GM12892 (cell line): ENCODE data around the gene TIMM22.

Experiments used
- DNase-seq: peaks from one replicate; pipeline ENCODE4 v3.0.0; 2011; ENCODE audit not compliant: insufficient read length
- FAIRE-seq: peaks from 2 replicates; lab custom pipeline; 2011; peaks lifted over from hg19 to GRCh38; lab: Jason Lieb, UNC
- POLR2A ChIP-seq: IDR thresholded peaks from 2 replicates; pipeline ENCODE4 v1.6.1; 2011; ENCODE audit warnings: low read depth, low read length, control low read depth
- POLR2AphosphoS5 ChIP-seq: IDR thresholded peaks from 2 replicates; pipeline ENCODE4 v1.6.1; 2011; ENCODE audit warnings: low read depth, low read length, control low read depth
- TAF1 ChIP-seq: IDR thresholded peaks from 2 replicates; pipeline ENCODE4 v1.6.1; 2011; ENCODE audit warnings: low read depth, mild to moderate bottlenecking, control low read depth, low read length, borderline replicate concordance

The TIMM22 gene

DNA sequence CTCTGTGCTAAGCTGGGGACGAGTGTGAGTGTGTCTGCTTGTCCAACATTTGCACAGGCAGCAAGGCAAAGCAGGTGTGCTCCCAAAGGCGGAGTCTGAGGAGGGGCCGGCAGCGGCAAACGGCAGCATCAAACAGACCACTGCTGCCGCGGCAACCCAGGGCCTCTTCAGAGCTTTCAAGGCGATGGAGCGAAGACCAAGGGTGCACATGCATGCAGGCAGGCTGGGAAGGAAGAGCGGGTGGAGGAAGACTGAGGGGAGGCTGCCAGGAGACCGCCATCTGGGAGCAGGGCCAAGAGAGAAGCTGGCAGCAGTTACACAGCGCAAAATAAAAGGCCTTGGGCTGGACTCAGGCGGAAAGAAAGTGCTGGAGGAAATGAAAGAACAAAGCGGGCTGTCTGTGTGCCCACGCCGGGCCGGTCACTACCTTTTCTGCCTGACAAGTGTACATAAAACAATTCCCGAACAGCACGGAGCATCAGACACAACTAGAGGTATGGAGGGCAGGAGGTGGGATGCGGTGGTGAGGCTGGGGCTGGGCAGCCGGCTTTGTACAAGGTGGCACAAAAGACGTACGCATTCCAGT is 8.5 kb downstream of the TIMM22 start:
- DNase-seq (no peak), FAIRE-seq (no peak)
- no peak for TF ChIP-seq POLR2A

DNA sequence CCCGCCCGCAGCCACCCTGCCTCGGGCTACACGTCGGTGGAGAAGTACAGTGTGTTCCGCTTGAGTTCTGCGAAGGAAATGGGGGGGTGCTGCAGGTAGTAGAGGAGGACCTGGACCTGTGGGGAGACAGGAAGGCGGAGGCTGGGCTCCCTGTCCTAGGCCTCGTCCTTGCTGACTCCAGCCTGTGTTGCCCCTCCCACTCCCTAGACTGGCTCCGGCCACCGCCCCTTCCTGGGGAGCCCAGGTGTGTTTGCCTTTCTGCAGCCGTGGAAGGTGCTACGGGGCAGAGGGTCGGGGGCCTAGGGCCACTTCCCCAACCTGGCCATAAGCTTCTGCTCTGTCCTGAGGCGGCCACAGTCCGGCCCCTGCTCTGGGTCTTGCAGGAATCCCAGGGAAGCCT is 9.1 kb downstream of the TIMM22 start:
- no peak for FAIRE-seq
- DNase-seq, result no peak
- TF ChIP-seq POLR2AphosphoS5 (no peak), TAF1 (no peak), POLR2A (no peak)

GRCh38 chr17:1007310-1008007 is 10.5 kb downstream of the TIMM22 start:
- FAIRE-seq (no peak), DNase-seq (no peak)
- TF ChIP-seq POLR2A, result no peak
- no peak for TF ChIP-seq POLR2AphosphoS5
- no peak for TF ChIP-seq TAF1

GRCh38 chr17:1008008-1008761 is 11.3 kb downstream of the TIMM22 start:
- no peak for FAIRE-seq
- no peak for TF ChIP-seq POLR2AphosphoS5
- no peak for TF ChIP-seq TAF1
- TF ChIP-seq POLR2A, result no peak
- no peak for DNase-seq

DNA sequence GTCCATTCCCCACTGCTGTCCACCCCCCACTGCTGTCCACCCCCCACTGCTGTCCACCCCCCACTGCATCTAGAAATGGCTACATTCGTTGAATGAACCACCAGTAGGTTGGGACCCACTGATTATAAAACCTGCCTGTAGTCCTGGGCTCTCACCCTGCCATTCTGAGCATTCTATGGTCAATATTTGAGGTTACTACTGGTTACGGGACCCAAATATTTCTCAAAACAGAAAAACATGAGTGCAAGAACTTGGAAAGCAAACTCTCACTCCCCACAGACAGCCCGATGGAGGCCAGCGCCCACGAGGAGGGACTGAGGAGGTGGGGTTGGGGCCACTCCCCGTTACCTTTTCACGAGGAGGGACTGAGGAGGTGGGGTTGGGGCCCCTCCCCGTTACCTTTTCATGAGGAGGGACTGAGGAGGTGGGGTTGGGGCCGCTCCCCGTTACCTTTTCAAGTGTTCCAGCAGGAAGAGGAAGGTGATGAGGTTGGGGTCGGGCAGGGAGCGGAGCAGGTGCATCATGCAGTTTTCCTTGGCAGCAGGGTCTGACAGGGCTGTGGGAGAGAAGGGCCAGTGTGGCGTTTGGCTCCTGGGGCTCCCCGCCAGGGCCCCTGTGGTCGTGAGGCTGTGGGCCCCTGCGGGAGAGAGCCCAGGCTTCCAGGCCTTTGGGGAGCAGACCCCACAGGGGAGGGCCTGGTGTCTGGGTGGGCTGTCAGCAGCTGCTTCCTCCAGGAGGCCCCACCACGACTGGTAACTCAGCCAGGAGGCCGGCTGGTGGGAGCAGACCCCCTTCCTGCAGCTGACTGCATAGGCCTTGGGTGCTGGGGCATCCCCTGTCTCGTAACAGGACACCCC is 12.5 kb downstream of the TIMM22 start:
- DNase-seq (no peak), FAIRE-seq (no peak)
- TF ChIP-seq POLR2A (no peak), POLR2AphosphoS5 (no peak), TAF1 (no peak)

- DNase-seq (no peak), FAIRE-seq (no peak)
- no peak for TF ChIP-seq TAF1
- no peak for TF ChIP-seq POLR2A
- TF ChIP-seq POLR2AphosphoS5, result no peak
These were observed 13.1 kb downstream of the TIMM22 start for GRCh38 chr17:1010086-1010450.

DNA sequence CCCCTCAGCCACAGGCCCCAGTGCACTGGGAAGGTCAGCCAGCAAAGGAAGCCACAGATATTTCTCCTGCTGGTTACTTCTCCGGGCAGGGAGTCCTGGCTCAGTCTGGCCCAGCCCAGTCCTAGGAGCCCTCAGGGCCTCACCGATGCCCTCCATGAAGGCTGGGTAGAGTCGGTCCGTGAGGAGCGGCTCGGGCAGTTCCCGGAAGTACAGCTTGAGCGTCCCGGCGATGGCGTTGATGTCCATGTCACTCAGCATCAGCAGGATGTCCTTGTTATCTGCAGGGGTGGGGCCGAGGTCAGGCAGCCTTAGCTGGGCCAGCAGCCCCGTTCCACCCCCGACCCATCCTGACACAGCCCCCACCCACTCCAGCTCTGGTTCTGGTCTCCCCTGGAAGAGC is 13.7 kb downstream of the TIMM22 start:
- no peak for FAIRE-seq
- TF ChIP-seq POLR2AphosphoS5, result no peak
- TF ChIP-seq TAF1, result no peak
- TF ChIP-seq POLR2A, result no peak
- no peak for DNase-seq

DNA sequence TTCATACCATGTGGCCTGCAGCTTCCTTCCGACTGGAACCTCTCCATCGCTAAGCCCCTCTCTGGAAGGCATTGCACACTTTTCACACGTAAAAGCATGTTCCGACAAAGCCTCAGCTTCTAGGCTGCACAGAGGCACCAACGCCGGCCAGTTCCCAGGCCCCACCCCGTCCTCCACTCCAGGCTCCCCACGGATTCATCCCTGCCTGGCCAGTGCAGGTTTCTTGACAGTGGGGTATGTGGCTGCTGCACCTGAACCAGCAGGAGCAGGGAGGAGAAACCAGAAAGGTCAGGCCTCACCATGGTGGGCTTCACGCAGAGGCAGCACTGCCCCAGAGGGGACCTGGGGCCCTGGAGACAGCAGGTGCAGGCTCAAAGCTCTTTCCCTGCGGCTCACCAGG is 14.2 kb downstream of the TIMM22 start:
- DNase-seq (no peak), FAIRE-seq (no peak)
- TF ChIP-seq TAF1 (no peak), POLR2AphosphoS5 (no peak), POLR2A (no peak)

DNA sequence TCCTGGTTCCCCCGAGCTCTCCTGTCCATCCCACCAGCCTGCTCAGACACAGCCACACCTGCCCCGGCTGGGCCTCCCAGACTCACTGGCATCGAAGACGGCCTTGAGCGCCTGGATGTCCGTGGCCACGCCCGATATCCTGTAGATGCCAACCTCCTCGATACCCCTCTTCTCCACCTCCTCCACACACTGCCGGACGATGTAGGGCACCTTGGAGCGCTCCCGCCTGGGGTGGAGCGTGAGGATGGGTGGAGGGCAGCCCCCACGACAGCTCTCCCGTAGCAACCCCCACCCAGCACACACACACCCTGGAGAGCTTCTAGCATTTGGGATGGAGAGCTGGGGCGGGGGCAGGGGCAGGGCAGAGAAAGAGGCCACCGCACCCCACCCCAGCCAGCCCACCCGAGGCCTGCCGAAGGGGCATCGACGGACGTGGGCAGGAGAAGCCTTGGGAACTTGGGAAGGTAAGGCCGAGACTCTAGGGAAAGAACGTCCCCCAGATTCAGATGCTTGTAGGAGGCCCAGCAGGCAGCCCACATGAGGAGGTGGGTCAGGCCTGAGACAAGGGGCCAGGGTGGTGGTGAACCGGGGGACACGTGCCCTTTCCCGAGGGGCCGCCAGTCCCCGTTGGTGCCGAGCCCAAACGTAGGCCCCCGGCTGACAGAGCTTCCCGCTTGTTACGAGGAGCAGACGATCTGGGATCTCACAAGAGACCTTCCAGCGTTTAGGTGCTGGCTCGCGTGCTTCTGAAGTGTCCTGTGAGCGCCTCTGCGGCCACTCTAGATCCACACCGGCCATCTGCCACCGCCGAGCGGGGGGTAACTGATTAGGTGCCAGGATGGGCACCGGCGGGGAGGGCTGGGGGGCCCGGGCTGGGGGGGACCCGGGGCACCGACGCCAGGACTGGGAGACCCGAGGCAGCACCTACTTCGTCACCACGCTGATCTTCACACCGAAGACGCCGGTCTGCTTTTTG is 15.1 kb downstream of the TIMM22 start:
- no peak for FAIRE-seq
- DNase-seq, result no peak
- TF ChIP-seq POLR2A, result no peak
- no peak for TF ChIP-seq TAF1
- TF ChIP-seq POLR2AphosphoS5, result no peak
